ENCODE measurements around the gene NEUROD2.

The NEUROD2 gene

GRCh38 chr17:39578272-39578671, 29.4 kb downstream of the NEUROD2 start:
- DNase-seq: no peak

GRCh38 chr17:39576187-39576586, 31.5 kb downstream of the NEUROD2 start:
- DNase-seq: no peak

- peak; percentile 22 for DNase-seq
These were observed 34.0 kb downstream of the NEUROD2 start for GRCh38 chr17:39573447-39574298.

- no peak for DNase-seq
These were observed 35.6 kb downstream of the NEUROD2 start for GRCh38 chr17:39572121-39572520.

GRCh38 chr17:39569126-39569525, 38.6 kb downstream of the NEUROD2 start:
- no peak for DNase-seq

- DNase-seq: no peak
These were observed 39.0 kb downstream of the NEUROD2 start for GRCh38 chr17:39568702-39569101.

- no peak for DNase-seq
These were observed 41.4 kb downstream of the NEUROD2 start for GRCh38 chr17:39566094-39566850.

- no peak for DNase-seq
These were observed 43.4 kb downstream of the NEUROD2 start for GRCh38 chr17:39564211-39564848.

- DNase-seq: no peak
These were observed 44.2 kb downstream of the NEUROD2 start for GRCh38 chr17:39563476-39563875.

- no peak for DNase-seq
These were observed 44.7 kb downstream of the NEUROD2 start for GRCh38 chr17:39562976-39563375.

- DNase-seq: no peak
These were observed 45.3 kb downstream of the NEUROD2 start for GRCh38 chr17:39562395-39562794.

GRCh38 chr17:39556423-39556822, 51.3 kb downstream of the NEUROD2 start:
- no peak for DNase-seq

- no peak for DNase-seq
These were observed 52.4 kb downstream of the NEUROD2 start for GRCh38 chr17:39555368-39555767.
